HUES6 (cell line): ENCODE measurements around the gene KRT37.

Experiments used
- H3K27ac ChIP-seq: 2 replicates; pipeline ENCODE4 v1.7.0; 2013; ENCODE audit warnings: low read depth, mild to moderate bottlenecking, low read length, inconsistent platforms
- H3K27me3 ChIP-seq: 2 replicates; pipeline ENCODE4 v1.6.1; 2013; ENCODE audit warnings: low read length; ENCODE audit not compliant: control insufficient read depth, insufficient read depth
- H3K36me3 ChIP-seq: 2 replicates; pipeline ENCODE4 v1.6.1; 2013; ENCODE audit warnings: low read length; ENCODE audit not compliant: control insufficient read depth, insufficient read depth
- H3K4me1 ChIP-seq: 2 replicates; pipeline ENCODE4 v1.6.1; 2013; ENCODE audit warnings: low read length; ENCODE audit not compliant: control insufficient read depth, insufficient read depth
- H3K4me3 ChIP-seq: 2 replicates; pipeline ENCODE4 v1.5.1; 2013; ENCODE audit warnings: low read depth, low read length
- H3K9ac ChIP-seq: one replicate; pipeline ENCODE4 v1.6.1; 2013; ENCODE audit warnings: mild to moderate bottlenecking, low read length
- H3K9me3 ChIP-seq: 2 replicates; pipeline ENCODE4 v1.6.1; 2013; ENCODE audit warnings: low read depth, low read length; ENCODE audit not compliant: control insufficient read depth, insufficient read depth

Gene KRT37

DNA sequence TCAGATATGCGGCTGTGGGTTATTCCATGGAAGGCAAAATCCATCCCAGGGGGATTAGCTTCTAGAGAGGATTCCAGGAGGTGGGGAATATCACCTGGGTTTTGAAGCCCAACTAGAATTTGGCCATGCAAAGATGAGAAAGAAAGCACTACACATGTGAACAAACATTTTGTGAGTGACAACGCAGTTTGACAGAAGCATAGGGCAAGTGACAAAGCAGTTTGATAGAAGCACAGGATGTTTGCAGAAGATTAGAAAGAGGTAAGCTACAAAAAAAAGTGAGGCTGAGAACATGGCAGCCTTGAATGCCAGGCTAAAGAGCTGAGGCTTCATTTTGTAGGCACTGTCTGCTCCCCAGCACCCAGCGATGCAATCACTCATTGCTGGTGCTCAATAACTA is 28.7 kb upstream of the KRT37 start:
- Histone ChIP-seq H3K27ac (no peak overlapping the region), H3K36me3 (no peaks in the 10 kb centered on the region), H3K27me3 (no peaks in the 10 kb centered on the region; the same call in 1 of the 2 replicates), H3K4me3 (no peak overlapping the region), H3K9me3 (peaks cover 11% of the 10 kb centered on the region), H3K4me1 (no peaks in the 10 kb centered on the region), H3K9ac (no peak overlapping the region)

DNA sequence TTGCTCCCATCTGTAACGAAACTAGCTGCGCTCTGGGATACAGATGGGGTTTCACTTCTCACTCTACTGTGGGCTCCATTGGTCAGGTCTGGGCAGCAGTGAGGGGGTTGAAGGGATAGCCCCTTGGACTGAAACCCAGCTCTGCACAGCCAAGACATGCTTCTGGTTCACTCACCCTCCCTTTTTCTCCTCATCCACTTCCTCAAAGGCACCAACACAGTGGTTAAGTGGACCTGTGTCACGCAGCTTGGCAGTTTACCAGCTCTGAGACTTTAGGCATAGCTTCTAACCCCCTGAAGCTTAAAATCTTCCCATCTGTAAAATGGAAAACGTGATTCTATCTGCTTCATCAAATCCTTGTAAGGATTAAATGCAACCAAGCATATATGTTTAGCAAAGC is 27.9 kb upstream of the KRT37 start:
- peaks cover 11% of the 10 kb centered on the region for H3K9me3 ChIP-seq
- no peak overlapping the region for H3K27ac ChIP-seq
- no peak overlapping the region for H3K4me3 ChIP-seq
- no peaks in the 10 kb centered on the region for H3K36me3 ChIP-seq
- H3K9ac ChIP-seq = no peak overlapping the region
- H3K4me1 ChIP-seq = peaks cover 3% of the 10 kb centered on the region; the same call in 1 of the 2 replicates
- H3K27me3 ChIP-seq = no peaks in the 10 kb centered on the region; the same call in 1 of the 2 replicates

DNA sequence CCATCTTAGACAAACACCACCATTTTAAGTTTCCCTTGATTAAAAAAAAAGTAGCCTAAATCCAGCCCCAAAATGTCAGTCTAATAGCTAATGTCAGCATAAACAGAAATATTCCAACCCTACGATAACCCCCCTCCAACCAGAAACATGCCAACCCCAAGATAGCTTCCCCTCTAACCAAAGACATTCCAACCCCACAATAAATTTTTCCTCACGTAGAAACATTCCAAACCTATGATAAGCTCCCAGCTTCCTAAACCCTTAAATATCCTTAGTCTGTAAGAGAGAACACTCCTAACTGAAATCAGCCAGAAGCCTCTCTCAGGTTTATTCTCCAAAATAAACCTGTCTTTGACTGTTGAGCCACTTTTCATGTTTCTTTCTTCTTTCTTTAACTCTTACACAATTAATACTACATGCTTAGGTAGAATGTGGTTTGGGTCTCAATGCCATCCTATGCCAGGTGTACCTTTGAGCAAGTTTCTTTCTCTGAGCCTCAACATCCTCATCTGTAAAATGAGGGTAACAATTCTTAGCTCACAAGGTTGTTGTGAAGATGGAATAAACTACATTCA is 26.9 kb upstream of the KRT37 start:
- H3K4me1 ChIP-seq = peaks cover 3% of the 10 kb centered on the region; the same call in 1 of the 2 replicates
- H3K36me3 ChIP-seq = no peaks in the 10 kb centered on the region
- H3K9me3 ChIP-seq = peaks cover 11% of the 10 kb centered on the region
- no peak overlapping the region for H3K9ac ChIP-seq
- no peaks in the 10 kb centered on the region; the same call in 1 of the 2 replicates for H3K27me3 ChIP-seq
- no peak overlapping the region for H3K27ac ChIP-seq
- H3K4me3 ChIP-seq = no peak overlapping the region

DNA sequence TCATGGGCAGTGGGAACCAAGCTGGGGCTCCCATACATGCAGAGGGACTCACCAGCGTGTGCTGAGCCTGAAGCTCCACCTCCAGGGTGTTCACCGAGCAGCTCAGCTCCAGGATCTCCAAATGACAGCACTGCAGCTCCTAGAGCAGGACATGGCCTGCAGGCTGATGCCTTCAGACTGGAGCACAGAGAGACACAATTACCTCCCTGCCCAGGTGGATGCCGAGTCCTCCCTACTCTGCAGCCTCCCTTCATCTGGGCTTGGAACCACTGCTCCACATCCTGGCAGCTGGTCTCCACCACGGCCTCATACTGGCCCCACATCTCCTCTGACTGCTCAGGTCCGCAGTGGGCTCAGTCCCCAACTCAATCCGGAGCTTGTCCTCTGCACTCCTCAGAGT is 24.6 kb upstream of the KRT37 start:
- H3K4me3 ChIP-seq = no peak overlapping the region
- H3K9me3 ChIP-seq = peaks cover 11% of the 10 kb centered on the region
- no peak overlapping the region for H3K27ac ChIP-seq
- no peak overlapping the region for H3K9ac ChIP-seq
- H3K36me3 ChIP-seq = no peaks in the 10 kb centered on the region
- H3K27me3 ChIP-seq = no peaks in the 10 kb centered on the region; the same call in 1 of the 2 replicates
- H3K4me1 ChIP-seq = peaks cover 3% of the 10 kb centered on the region; the same call in 1 of the 2 replicates

DNA sequence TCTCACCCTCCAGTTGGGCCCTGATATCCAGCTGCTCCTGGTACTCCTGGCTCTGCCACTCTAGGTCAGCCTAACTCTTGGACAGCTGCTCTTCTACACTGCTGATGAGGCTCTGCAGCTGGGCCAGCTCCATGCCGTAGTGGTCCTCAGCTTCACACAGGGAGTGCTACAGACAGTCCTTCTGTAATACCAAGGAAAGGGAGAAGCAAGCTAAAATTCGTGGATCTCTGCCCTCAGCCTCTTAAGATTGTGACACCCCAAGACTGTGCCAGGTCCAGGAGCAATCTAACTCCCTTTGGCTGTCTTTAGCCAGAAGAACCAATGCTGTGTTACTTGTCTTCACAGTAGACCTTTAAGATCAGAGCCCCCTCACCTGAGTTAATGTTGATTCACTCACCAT is 24.1 kb upstream of the KRT37 start:
- Histone ChIP-seq H3K36me3 (no peaks in the 10 kb centered on the region), H3K4me3 (no peak overlapping the region), H3K4me1 (peaks cover 3% of the 10 kb centered on the region; the same call in 1 of the 2 replicates), H3K9ac (no peak overlapping the region), H3K27me3 (no peaks in the 10 kb centered on the region; the same call in 1 of the 2 replicates), H3K27ac (no peak overlapping the region), H3K9me3 (peaks cover 11% of the 10 kb centered on the region)

DNA sequence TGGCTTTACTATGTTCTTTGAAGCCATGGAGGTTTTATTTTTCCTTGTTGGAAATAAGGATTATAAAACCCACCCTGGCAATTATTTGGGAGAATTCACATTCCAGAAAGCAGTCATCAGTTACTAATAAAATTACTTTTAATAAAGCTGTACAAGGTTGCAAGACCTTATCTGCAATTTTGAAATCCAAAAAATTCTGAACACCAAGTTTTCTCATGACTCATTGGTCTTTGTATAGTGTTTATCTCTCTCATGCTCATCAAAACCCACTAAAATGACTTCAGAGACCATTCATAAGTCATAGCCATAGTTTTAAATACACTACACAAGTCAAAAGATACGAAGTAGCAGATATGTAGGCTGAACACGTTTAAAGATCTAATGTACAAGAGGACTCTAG is 22.4 kb upstream of the KRT37 start:
- Histone ChIP-seq H3K9ac (no peak overlapping the region), H3K9me3 (peaks cover 6% of the 10 kb centered on the region), H3K27ac (no peak overlapping the region), H3K4me1 (peaks cover 9% of the 10 kb centered on the region; the same call in 1 of the 2 replicates), H3K4me3 (no peak overlapping the region), H3K27me3 (no peaks in the 10 kb centered on the region), H3K36me3 (no peaks in the 10 kb centered on the region)

DNA sequence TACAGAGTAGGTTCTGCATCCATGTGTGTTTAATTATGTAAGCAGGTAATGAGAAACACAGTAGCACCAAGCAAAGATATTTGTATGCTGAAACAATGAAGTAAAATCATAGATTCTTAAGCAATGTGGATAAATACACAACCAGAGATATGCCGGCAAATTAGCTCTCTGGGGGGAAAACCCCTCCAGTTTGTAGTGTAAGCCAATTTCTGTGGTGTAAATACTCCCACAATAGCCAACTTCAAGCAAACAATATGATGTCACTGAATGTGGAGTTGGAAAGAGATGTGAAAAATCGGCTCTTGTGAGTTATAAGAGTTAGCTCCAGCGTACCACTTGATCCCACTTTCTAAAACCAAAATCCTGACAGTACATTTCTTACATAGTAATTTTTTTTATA is 20.3 kb upstream of the KRT37 start:
- H3K4me1 ChIP-seq = peaks cover 9% of the 10 kb centered on the region; the same call in 1 of the 2 replicates
- H3K27me3 ChIP-seq = no peaks in the 10 kb centered on the region

DNA sequence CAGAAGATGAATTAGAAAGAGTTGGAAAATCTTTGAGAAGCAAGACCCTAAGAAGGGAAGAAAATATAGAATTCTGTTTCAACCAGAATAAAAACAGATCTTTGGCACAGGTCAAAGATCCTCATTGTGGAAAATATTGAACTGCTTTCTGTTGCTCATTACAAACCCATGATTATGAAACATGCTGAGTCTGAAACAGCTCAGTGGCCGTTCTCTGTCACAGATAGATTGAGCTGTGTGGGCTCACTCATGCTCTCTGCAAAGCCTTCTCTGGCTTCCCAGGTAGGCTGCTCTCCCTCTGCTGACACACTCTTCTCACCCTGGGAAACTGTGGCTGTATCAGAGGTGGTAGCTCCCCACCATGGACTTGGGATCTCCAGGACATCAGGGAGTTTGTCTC is 19.8 kb upstream of the KRT37 start:
- H3K4me1 ChIP-seq = peaks cover 9% of the 10 kb centered on the region; the same call in 1 of the 2 replicates
- no peaks in the 10 kb centered on the region for H3K27me3 ChIP-seq
- no peaks in the 10 kb centered on the region for H3K9me3 ChIP-seq
- no peaks in the 10 kb centered on the region for H3K36me3 ChIP-seq
- H3K27ac ChIP-seq = no peak overlapping the region
- H3K9ac ChIP-seq = no peak overlapping the region
- no peak overlapping the region for H3K4me3 ChIP-seq

More for the DNA sequence above, 20.3 kb upstream of the KRT37 start:
- no peak overlapping the region for H3K27ac ChIP-seq
- no peak overlapping the region for H3K9ac ChIP-seq
- H3K4me3 ChIP-seq = no peak overlapping the region
- no peaks in the 10 kb centered on the region for H3K36me3 ChIP-seq
- H3K9me3 ChIP-seq = no peaks in the 10 kb centered on the region

DNA sequence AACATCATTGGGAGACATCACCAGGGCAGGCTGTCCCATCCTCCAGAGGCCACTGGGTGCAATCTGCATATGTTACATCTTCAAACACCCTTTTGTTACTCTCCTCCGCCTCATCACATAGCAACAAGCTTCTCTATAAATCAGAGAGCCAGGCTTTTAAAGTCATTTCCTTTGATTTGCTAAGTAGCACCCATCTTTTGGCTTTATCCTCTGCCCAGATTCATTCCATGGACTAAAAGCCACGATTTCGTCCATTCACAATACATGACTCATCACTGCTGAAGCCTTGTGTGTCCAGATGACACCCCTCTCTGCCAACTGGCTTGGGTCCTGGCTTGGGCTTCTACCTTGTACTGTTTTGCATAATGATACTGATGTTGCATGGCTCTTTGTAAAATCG is 18.4 kb upstream of the KRT37 start:
- Histone ChIP-seq H3K27ac (no peak overlapping the region), H3K4me3 (no peak overlapping the region), H3K9ac (no peak overlapping the region), H3K9me3 (no peaks in the 10 kb centered on the region), H3K4me1 (peaks cover 7% of the 10 kb centered on the region; the same call in 1 of the 2 replicates), H3K27me3 (no peaks in the 10 kb centered on the region), H3K36me3 (no peaks in the 10 kb centered on the region)

DNA sequence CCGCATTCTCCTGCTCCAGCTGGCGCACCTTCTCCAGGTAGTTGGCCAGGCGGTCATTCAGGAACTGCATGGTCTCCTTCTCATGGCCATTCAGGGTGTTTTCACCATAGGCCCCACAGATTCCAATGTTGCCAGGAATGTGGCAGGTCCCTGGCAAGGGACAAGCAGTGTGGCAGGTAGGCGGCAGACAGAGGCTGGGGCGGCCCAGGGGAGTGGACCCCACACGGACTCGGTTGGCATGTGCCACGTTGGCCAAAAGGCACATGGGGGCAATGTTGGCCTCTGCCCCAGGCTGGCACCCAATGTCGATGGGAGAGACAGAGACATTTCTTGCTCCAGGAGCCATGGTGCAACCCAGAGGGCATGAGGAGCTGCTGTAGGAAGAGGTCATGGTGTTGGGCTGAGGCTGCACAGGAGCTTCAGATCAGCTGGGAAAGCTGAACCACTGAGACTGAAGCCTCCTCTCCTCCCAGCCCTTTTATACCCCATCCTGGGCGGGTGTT is 16.2 kb upstream of the KRT37 start, which contains the start of gene KRT38:
Gene KRT38, minus strand, starts transcription at position 453 of the 503 bp plus-strand sequence. Its CDS starts 62 bp downstream, at position 391.
- no peaks in the 10 kb centered on the region for H3K36me3 ChIP-seq

DNA sequence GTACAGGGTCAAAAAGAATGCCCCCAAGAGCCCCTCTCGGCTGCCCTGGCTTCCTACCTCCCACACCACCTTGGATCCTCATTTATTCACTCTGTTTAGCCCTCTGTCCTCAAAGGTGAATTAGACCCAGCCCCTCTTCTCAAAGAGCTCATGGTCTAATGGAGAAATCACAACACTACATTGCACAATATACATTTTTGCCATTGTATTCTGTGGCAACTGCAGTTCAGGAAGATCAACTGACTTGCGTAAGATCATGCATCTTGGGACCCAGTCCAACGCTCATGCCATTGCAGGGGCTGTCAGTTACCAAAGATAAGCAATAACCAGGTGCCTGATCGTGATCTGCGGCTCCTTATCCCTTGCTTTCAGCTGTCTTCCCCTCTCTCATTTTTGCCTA is 15.0 kb upstream of the KRT37 start:
- H3K9ac ChIP-seq = no peak overlapping the region
- 0 out of 2 replicates have a peak, but pooled peaks cover 6% of the 10 kb centered on the region for H3K4me1 ChIP-seq
- H3K9me3 ChIP-seq = no peaks in the 10 kb centered on the region
- no peaks in the 10 kb centered on the region for H3K36me3 ChIP-seq
- no peak overlapping the region for H3K27ac ChIP-seq
- H3K4me3 ChIP-seq = no peak overlapping the region
- no peaks in the 10 kb centered on the region for H3K27me3 ChIP-seq

More for the DNA sequence above, 16.2 kb upstream of the KRT37 start, which contains the start of gene KRT38:
- 0 out of 2 replicates have a peak, but pooled peaks cover 6% of the 10 kb centered on the region for H3K4me1 ChIP-seq
- H3K27ac ChIP-seq = no peak within 1 kb of the TSS
- H3K9ac ChIP-seq = no peak within 1 kb of the TSS
- no peak within 1 kb of the TSS for H3K4me3 ChIP-seq
- no peaks in the 10 kb centered on the region for H3K27me3 ChIP-seq
- no peaks in the 10 kb centered on the region for H3K9me3 ChIP-seq
